ENCODE data around the gene CCDC74B.
"Not testable (repeated sequence)": the region's sequence is repeated elsewhere in the genome, so short reads cannot be mapped to it uniquely, and the experiment has no call there.

The CCDC74B gene

DNA sequence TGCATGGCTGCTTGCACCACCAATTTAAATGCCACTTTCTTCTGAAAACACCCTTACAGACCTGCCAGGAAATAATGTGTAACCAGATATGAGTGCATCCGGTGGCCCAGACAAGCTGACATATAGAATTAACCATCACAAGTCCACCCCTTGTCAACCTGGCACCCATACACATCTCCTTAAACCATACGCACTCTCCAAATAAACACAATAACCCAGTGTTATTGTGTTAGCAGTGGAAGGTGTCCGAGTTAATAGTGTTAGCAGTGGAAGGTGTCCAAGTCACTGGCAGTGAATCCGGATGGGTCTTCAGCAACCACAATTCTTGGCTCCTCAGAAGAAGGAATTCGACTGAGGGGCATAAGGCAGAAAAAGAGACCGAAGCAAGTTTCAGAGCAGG lies 3.6 kb upstream of the CCDC74B start:
- DNase-seq (ENCODE audit: low read depth): not testable (repeated sequence)

DNA sequence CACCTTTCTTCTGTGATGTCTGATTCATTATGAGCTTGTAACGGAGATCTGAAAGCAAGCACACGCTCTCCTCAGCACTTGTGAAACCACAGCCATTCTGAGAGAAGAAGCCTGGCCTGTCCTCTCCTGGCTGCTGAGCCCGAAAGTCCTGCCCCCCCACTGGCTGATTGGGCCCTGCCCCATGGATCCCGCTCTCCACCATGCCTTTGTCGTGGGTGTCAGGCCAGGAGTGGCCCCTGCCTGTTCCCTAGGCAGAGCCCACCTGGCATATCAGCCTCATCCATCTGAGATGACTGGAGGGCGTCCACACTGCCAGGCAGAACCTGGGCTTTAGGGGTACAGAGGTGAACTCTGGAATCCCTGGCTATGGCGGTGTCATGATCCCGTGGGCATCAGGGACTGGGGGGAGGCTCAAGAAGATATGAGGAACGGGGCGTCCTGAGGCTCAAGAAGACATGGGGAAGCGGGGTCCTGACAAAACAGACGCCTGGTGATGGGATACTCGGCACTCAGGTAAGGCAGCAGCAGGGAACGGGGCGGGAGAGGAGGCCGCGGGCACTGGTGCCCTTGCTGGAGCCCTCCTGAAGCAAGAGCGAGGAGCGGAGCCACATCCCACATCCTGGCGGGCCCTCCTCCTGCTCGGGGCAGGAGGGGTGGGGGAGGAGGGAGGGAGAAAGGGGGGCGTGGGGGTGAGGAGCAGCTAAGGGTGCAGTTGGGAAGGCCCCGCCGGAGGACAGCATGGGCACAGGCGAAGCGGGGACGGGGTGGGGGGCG lies 1.5 kb downstream of the CCDC74B start:
- DNase-seq (ENCODE audit: low read depth): not testable (repeated sequence)

DNA sequence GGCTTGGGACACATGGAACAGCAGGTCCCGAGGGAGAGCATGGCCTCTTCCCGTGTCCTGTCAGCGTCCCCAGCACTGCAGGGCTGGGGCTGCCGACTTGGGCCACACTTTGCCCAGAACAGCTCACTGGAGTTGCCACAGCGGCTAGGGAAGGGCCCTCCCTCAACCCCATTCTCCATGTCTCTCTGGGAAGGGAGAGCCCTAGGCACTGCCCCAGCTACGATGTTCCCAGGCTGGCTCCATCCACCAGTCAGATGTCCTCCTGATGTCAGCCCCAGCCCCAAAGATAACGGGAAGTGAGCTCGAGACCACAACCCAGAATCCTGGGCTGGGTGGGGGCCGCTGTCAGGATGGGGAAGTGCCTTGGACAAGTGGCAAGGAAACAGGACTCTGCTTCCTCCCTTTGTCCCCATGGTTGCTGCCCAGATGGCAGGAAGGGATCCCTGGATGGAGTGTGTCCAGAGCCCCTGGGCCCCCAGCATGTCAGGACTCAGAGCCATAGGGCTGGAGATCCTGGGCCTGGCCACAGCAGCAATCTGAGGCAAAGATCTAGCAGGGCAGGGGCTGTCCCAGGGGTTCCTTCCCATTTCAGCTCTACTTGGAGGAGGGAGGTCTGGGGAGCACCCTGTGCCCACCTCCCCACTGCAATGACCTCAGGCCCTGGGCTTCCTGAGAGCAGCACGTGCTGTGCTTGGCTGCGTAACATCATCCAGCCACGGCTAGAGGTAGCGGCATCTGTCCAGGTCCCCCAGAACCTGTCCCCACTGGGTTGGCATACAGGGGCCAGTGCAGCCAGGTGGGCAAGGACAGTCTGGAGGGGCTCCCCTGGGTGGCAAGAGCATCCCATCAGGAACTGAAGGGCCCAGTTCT lies 2.3 kb downstream of the CCDC74B start:
- not testable (repeated sequence) for DNase-seq (ENCODE audit: low read depth)

DNA sequence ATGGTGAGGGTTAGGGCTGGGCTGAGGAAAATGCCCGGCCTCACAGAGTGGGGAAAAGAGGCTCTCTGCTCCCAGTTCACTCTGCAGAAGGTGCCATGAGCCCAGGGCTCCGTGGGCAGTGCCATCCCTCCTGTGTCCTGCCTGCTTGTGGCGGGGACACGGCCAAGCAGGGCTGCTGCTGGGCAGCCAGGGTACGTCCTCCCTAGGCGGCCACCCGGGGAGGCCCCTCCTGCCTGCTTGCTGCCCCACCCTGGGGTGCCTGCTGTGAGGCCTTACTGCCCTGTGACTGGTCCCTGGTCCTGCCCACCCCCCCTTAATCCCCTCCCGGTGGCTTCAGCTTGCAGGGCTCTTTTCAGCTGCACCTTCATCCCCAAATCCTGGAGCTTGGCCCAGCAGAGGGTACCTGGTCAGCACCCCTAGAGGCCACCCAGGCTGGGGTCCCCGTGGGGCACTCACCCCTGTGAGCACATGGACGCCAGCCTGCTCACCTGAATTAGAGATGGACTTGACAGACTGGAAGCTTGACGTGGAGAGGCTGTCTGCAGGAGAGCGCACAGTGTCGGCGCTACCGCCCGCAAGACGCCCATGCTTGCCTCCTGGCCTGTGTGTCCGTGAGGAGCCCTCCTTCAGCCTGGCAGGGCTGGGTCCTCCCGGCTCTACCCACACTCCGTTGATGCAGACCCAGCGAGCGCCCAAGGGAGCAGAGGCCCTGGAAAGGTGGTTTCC lies 3.1 kb downstream of the CCDC74B start:
- not testable (repeated sequence) for DNase-seq (ENCODE audit: low read depth)

DNA sequence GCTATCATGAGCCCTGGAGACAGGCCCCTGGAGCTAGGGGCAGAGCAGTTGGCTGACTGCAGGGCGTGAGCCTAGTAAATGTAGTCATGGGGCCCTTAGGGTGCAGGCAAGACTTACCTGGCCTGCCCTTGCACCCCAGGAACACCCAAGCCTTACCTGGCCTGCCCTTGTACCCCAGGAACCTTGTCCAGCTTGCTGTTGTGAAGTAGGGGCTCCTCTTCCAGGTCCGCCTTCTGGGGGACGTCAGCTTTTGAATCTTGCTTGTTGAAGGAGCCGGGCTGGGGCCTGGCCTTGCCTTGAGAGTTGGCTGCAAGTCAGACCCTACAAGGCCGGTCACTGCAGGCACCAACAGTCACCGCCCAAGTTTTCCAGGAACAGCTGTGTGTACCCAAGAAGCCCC lies 3.9 kb downstream of the CCDC74B start:
- not testable (repeated sequence) for DNase-seq (ENCODE audit: low read depth)

DNA sequence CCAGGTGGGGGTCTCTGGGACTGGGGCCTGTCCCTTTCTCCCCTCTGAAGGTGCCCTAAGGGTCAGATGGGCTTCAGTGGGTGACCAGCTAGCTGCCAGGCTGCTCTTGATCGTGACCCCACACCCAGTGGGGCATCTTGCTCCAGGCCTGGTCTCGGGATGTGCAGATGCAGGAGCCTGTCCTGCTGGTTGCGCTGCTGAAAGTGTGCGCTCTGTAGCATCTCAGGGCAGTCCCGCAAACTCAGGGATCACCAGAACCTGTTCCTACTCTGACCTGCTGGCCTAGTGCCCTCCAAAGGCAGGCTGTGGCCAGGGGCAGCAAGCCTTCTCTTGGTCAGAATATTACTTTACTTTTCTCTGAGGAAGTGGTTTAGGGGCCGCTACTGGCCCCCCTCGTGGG lies 4.4 kb downstream of the CCDC74B start:
- not testable (repeated sequence) for DNase-seq (ENCODE audit: low read depth)

DNA sequence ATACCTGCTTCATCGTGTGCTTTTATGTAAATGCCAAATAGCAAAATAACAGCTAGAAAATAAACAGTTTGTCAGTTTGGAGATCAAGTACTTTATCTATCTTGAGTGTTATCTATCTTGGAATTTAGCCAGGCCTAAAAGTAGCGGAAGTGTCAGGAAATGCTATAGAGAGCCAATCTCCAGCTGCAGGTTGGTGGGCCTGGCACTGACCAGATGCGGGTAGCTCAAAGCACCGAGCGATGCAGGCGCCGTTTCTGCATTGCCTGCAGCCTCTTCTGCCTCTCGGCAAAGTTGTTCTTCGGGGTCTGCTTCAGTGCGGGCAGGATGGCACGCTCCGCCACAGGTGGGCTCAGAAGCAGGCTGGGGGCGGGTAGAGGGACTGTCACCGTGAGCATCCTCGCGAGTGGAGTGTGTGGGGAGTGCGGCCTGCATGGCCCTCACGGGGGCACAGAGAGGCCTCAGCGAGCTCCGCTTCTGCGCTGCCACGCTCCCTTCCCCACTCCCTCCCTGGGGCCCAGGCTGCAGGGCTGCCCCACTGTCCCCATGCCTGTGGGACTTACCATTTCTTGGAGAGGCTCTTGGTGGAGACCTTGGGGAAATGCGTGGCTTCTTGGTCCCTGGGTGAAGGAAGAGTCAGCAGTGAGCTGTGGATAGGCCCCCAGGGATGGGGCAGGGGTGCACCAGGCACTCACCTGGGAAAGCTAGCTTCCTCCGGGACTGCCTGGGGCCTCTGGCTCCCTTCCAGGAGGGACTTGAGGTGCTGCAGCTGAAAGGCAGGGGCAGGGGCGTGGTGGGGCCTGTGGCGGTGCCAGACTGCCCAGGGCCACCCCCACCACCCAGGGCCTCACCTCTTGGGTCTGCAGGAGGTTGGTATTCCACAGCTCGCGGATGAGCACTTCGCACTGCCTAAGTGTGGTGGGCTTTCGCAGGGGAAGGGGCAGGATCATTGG lies 5.3 kb downstream of the CCDC74B start:
- DNase-seq (ENCODE audit: low read depth): not testable (repeated sequence)

DNA sequence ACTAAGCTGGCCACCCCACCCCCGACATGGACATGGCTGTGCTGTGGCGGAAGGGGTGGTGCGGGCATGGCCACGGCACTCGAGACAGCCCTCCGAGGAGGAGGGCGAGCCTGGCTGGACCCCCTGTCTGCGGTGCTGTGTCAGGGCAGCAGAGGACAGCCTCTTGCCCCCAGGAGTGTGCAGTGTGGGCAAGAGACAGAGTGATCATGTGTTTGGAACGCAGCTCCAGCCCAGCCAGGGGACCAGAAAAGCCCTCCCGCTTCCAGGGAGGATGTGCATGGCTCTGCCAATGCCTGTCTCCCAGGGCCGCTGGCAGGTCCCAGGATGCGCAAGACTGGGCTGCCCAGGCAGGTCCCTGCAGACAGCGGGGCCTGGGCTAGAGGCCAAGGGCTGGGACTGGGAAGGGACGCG lies 6.1 kb downstream of the CCDC74B start:
- not testable (repeated sequence) for DNase-seq (ENCODE audit: low read depth)

DNA sequence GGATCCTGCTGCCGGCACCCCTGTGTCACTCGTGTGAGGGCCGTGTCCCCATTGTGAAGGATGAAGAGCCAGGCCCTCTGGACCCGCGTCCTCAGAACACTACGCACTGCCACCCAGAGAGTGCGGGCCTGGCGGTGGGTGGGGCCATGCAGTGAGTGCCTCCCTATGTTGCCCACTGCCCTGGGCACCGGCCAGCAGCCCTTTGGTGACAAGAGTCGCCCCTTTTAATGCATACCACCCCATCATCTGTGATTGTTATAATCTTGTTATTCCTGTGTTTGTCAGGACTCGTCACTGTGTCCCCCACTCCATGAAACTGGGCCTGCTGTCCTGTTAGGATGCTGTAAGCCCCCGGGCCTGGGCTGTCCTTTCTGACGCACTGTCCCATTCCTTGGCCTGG lies 6.6 kb downstream of the CCDC74B start:
- DNase-seq (ENCODE audit: low read depth): not testable (repeated sequence)

DNA sequence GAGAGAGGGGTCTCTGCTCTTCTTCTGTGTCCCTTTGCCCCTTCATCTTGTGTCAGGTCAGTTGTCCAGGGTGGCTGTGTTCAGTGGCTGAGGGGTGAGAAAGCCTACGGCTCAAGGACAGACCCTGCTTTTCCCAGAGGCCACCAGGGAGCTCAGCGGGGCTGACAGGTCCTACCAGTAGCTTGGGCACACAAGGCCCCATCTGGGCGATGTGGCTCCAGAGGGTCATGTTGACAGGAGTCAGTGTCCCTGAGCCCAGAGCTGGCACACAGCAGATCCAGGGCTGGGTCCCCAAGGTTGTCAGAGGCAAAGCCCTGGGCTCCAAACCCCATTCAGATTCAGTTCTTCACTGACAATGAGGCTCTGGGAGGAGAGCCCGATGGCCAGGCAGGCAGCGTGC lies 7.8 kb downstream of the CCDC74B start:
- not testable (repeated sequence) for DNase-seq (ENCODE audit: low read depth)

DNA sequence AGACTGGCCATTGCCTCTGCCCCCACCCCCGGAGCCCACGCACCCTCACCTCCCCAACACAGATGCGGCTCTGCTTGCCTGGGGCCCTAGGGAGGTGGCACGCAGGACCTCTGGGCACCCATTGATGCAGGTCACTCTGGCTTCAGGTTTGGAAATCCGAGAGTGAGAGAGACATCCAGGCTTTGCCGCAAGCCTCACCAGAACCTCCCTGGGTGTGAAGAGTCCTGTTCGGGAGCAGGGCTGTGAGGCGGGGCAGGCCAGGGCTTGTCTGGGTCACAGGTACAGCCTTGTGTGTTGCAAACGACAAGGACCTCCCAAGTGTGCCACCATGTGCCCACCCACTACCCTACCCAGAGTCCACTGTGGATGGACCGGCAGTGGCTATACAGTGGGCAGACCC lies 8.4 kb downstream of the CCDC74B start:
- DNase-seq (ENCODE audit: low read depth): not testable (repeated sequence)

DNA sequence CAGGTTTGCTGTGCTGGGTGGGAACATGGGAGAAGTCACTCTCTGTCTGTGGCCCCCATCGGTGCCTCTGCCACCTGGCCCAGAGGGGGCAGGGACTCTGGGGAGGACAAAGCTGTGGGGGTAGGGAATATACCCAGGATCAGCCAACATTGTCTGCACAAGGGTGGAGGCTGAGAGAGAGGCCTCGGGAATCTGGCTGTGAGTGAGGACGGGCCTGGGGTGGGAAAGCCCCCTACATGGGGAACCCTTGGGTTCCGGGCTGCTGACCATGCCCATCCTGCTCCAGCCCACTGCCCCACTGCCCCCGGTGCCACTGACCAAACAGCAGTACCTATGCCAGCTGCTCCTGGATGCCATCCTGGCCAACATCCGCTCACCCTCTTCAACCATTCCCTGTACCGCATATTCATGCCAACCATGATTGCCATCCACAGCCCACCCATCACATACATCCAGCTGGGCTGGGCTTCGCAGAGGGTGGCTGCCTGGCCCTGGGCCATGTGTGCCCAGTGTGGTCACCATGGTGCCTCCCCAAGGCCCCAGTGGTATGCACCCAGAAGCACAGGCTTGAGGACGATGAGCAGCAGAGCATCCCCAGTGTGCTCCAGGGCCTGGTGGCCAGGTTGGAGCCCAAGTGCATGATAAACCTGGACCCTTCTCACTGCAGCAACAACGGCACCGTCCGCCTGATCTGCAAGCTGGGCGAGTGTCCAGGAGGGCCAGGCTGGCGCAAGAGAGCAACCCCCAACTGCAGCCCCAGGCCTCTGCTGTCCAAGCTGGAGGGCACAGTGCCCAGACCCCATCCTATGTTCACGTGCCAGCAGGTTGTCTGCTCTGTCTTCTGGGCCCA lies 9.0 kb downstream of the CCDC74B start:
- DNase-seq (ENCODE audit: low read depth): no peak

DNA sequence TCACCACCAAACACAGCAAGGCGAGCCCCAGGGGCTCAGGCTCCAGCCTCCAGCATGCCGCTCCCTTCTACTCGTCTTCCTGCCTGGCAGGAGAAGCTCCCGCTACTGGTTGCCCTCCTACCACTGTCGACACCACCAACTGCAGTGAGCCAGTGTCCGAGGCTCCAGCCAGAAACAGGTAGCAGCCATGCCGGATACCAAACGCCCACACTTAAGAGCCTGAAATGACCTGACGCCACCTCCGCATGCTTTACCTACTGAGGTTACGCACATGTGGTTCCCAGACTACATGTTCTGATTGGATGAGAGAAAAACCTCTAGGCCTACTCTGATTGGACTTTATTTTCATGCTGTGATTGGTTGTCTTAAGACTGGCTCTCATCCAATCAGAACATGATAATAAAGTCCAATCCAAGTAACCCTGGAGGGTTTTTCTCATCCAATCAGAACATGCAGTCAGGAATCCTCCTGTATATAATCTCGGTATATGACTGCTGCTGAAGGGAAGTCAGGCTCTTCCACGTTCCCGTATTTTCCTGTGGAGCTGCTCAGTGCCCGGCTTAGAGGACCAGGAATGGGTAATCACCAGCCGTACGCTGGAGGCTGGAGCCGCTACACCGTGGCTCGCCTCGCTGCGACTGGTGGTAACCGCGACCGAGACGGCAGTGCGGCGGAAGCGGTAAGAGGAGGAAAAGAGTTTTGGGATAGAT lies 15.6 kb downstream of the CCDC74B start, which contains the start of gene POTEF:
POTEF (minus strand) TSS at position 103 of the 710 bp plus-strand sequence. CDS start 8,707 bp downstream, outside the sequence.
- DNase-seq (ENCODE audit: low read depth): not testable (repeated sequence)

DNA sequence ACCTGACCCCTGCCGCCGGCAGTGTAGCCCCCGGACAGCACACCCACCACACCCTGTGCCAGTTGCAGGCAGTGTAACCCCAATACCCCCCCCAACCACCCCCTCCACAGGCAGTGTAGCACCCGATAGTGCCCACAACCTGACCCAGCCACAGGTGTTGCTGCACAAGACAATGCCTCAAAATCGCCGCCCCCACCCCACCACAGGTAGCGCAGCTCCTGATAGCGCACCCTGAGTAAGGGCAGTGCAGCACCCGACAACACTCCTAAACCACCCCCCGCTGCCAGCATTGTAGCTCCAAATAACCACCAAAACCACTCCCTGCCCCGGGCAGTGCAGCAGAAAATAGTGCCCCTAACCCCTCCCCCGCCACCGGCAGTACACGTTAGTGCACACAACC lies 16.4 kb downstream of the CCDC74B start:
- DNase-seq (ENCODE audit: low read depth): not testable (repeated sequence)

DNA sequence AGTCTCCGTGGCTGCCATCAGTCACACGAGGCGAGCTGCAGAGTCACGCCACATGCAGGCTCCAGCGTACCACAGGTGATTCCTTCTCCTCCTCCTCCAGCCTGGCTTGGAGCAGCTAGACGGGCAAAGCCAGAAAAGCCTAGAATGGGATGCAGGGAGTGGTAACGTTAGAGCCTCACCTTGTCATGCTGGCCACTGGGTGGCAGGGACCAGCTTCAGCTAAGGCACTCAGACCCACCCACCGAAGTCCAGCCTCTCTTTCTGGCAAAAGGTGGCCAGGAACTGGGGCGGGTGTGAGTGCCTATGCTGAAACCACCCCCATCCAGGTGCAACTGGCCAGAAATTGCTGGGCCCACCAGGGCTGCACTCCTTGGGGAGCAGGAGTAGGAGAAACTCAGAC lies 17.2 kb downstream of the CCDC74B start:
- not testable (repeated sequence) for DNase-seq (ENCODE audit: low read depth)

DNA sequence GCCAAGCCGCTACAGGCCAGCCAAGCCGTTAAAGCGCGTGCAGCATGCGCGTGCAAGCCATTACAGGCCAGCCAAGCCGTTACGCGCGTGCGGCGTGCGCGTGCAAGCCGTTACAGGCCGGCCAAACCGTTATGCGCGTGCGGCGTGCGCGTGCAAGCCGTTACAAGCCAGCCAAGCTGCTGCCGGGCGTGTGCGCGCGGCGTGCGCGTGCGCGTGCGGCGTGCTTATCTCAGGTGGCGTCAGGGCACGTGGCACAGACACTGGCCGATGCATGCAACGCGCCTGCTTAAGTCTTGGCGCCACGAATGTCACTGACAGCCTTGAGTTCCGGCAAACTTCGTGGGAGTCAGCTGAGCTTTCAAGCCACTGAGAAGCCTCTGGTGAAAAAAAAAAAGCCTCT lies 24.0 kb downstream of the CCDC74B start:
- not testable (repeated sequence) for DNase-seq (ENCODE audit: low read depth)

DNA sequence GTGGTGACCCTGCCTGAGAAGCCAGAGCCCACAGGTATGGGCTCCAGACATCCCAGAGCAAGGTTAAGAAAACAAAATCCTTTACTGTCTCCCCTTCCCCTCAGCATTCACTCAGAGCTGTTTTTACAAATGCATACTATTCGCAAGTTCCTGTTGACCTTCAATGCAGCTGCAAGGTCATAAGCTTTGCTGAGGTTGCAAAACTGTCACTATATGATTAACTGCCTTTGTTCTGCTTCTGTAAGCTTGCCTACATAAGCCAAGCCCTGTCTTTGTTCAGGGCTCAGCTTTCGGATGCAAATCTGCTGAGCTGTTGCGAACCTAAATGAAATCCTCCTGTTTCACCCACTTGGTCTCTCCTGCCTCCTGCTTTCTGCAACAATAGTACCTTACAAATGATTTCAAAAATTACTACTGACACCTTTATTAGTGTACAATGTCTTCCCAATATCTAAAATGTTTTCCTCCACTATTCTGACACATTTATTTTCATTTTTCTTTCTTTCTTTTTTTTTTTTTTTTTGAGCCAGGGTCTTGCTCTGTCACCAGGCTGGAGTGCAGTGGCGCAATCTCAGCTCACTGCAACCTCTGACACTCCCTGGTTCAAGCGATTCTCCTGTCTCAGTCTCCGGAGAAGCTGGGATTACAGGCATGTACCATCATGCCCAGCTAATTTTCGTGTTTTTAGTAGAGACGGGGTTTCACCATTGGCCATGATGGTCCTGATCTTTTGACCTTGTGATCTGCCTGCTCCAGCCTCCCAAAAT lies 42.1 kb downstream of the CCDC74B start:
- DNase-seq (ENCODE audit: low read depth): not testable (repeated sequence)

Data from iris pigment epithelial cell (primary cell).